ENCODE measurements around the gene ZMYM3.

ZMYM3 gene

DNA sequence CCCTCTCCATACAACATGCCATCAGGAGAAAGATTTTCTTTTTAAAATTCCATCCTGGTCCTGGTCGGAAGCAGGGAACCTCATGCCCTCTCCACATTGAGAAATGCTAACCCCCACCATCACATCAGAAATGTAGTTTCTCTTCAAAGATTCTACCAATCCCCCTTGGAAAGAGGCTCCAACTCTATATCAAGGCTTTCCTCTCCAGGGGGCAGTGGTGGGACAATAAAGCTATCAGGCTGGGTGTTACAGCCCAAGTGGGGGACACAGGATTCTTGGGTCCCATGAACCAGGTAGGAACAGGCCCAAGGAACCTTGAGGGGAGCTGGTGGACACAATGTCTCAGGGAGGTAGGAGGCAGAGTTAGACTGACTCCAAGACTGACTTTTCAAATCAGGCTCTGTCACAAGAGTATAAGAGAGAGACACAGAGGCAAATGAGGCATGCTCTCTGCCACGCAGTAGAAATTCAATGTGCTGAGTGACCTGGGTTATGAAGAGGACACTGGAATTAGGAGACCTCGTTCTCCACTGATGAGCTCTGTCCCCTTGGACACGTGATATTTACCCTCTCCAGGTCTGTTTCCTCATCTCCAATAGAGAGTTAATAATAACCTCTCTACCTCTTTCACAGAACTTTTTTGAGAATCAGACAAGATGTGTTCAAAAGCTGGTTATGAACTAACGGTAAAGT lies 26.4 kb downstream of the ZMYM3 start:
- no CpG with 5 or more reads among the region's 5 CpGs for WGBS (ENCODE audit: insufficient coverage, insufficient read length)
- H3K4me3 ChIP-seq (ENCODE audit: low read length): no peak overlapping the region
- DNase-seq (ENCODE audit: low read depth, low spot score): no peak
- no peak overlapping the region for H3K27ac ChIP-seq (ENCODE audit: low read length)
- no peaks in the 10 kb centered on the region for H3K36me3 ChIP-seq (ENCODE audit: control insufficient read depth, insufficient read depth, low read length)
- no peaks in the 10 kb centered on the region; the same call in none of the 2 replicates for H3K4me1 ChIP-seq (ENCODE audit: control insufficient read depth, insufficient read depth, low read length)
- no peaks in the 10 kb centered on the region for H3K27me3 ChIP-seq (ENCODE audit: control insufficient read depth, insufficient read depth, low read length)
- H3K9me3 ChIP-seq (ENCODE audit: control insufficient read depth, insufficient read depth, low read length): no peaks in the 10 kb centered on the region

DNA sequence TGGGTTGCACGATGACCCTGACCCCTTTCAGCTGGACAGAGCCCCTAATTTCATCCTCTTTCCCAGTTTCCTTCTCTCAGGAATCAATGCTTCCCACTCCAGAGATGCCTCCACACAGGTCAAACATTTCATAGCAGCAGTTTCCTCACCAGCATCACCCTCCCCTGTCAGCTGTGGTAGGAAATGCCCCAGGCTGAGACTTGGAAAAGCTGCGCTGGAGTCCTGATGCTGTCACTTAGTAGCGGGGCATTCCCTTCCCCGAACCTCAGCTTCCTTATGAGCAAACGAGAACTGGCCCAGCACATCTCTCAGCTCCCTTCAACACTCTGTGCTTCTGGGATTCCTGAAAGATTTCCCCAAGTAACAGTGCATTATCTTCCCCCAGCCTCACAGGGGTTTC lies 28.3 kb downstream of the ZMYM3 start:
- H3K4me1 ChIP-seq (ENCODE audit: control insufficient read depth, insufficient read depth, low read length): no peaks in the 10 kb centered on the region; the same call in 1 of the 2 replicates
- no peak overlapping the region for H3K4me3 ChIP-seq (ENCODE audit: low read length)
- H3K27me3 ChIP-seq (ENCODE audit: control insufficient read depth, insufficient read depth, low read length): no peaks in the 10 kb centered on the region
- no peaks in the 10 kb centered on the region for H3K9me3 ChIP-seq (ENCODE audit: control insufficient read depth, insufficient read depth, low read length)
- H3K27ac ChIP-seq (ENCODE audit: low read length): no peak overlapping the region
- no peak for DNase-seq (ENCODE audit: low read depth, low spot score)
- WGBS (ENCODE audit: insufficient coverage, insufficient read length): no CpG with 5 or more reads among the region's 5 CpGs
- no peaks in the 10 kb centered on the region for H3K36me3 ChIP-seq (ENCODE audit: control insufficient read depth, insufficient read depth, low read length)

DNA sequence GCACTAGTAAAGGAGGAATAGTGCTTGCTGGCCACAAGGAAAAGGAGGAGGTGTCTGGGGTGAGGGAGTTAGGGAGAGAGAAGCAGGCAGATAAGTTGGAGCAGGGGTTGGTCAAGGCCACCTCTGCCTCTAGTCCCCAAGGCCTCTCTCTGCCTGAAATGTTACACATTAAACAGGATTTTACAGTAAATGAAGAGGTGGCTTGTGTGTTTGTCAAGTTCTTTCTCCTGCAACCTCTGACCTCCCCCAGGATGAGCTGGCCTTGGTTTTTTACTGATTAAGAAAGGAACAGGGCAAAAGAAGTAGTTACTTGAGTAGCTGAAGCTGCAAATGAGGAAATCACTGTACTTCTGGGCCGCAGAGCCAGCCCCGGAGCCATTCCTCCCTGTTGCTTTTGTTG lies 28.9 kb downstream of the ZMYM3 start:
- no peaks in the 10 kb centered on the region for H3K9me3 ChIP-seq (ENCODE audit: control insufficient read depth, insufficient read depth, low read length)

DNA sequence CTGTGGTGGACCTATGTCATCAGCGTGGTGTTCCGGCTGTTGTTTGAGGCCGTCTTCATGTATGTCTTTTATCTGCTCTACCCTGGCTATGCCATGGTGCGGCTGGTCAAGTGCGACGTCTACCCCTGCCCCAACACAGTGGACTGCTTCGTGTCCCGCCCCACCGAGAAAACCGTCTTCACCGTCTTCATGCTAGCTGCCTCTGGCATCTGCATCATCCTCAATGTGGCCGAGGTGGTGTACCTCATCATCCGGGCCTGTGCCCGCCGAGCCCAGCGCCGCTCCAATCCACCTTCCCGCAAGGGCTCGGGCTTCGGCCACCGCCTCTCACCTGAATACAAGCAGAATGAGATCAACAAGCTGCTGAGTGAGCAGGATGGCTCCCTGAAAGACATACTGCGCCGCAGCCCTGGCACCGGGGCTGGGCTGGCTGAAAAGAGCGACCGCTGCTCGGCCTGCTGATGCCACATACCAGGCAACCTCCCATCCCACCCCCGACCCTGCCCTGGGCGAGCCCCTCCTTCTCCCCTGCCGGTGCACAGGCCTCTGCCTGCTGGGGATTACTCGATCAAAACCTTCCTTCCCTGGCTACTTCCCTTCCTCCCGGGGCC lies 29.7 kb downstream of the ZMYM3 start:
- no peak overlapping the region for H3K4me3 ChIP-seq (ENCODE audit: low read length)
- no peaks in the 10 kb centered on the region for H3K9me3 ChIP-seq (ENCODE audit: control insufficient read depth, insufficient read depth, low read length)
- no peak overlapping the region for H3K27ac ChIP-seq (ENCODE audit: low read length)
- WGBS (ENCODE audit: insufficient coverage, insufficient read length): no CpG with 5 or more reads among the region's 32 CpGs
- no peaks in the 10 kb centered on the region for H3K36me3 ChIP-seq (ENCODE audit: control insufficient read depth, insufficient read depth, low read length)
- no peaks in the 10 kb centered on the region; the same call in 1 of the 2 replicates for H3K4me1 ChIP-seq (ENCODE audit: control insufficient read depth, insufficient read depth, low read length)
- no peak for DNase-seq (ENCODE audit: low read depth, low spot score)
- no peaks in the 10 kb centered on the region for H3K27me3 ChIP-seq (ENCODE audit: control insufficient read depth, insufficient read depth, low read length)

More for the DNA sequence above, 28.9 kb downstream of the ZMYM3 start:
- no CpG with 5 or more reads among the region's 2 CpGs for WGBS (ENCODE audit: insufficient coverage, insufficient read length)
- no peaks in the 10 kb centered on the region for H3K36me3 ChIP-seq (ENCODE audit: control insufficient read depth, insufficient read depth, low read length)
- no peaks in the 10 kb centered on the region for H3K27me3 ChIP-seq (ENCODE audit: control insufficient read depth, insufficient read depth, low read length)
- no peaks in the 10 kb centered on the region; the same call in 1 of the 2 replicates for H3K4me1 ChIP-seq (ENCODE audit: control insufficient read depth, insufficient read depth, low read length)
- DNase-seq (ENCODE audit: low read depth, low spot score): no peak
- no peak overlapping the region for H3K4me3 ChIP-seq (ENCODE audit: low read length)
- H3K27ac ChIP-seq (ENCODE audit: low read length): no peak overlapping the region

DNA sequence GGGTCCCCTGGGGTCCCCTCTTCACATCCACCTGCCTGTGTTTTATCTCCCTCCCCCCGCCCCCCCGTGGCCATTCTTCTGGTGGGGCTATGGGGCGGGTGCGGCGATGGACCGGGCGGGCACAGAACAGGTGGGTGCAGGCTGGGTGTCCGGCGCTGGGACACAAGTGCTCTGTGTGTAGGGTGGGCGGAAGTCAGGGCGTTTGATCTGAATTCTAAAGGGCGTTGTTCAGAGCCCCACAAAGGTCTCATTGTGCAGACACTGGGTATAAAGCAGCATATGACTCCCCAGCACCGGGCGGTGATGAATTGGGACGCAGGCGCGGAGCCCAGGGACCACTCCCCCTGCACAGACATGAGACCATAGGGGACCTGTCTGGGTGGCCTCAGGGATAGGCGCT lies 31.0 kb downstream of the ZMYM3 start, which contains the start of gene GJB1:
TSS of gene GJB1 (plus strand) at position 296 of the 400 bp plus-strand sequence. CDS start 484 bp downstream, outside the sequence.
- Histone ChIP-seq H3K4me3 (ENCODE audit: low read length) (no peak within 1 kb of the TSS), H3K27ac (ENCODE audit: low read length) (no peak within 1 kb of the TSS), H3K4me1 (ENCODE audit: control insufficient read depth, insufficient read depth, low read length) (no peaks in the 10 kb centered on the region; the same call in 1 of the 2 replicates), H3K27me3 (ENCODE audit: control insufficient read depth, insufficient read depth, low read length) (no peaks in the 10 kb centered on the region), H3K36me3 (ENCODE audit: control insufficient read depth, insufficient read depth, low read length) (no peaks in the 10 kb centered on the region), H3K9me3 (ENCODE audit: control insufficient read depth, insufficient read depth, low read length) (no peaks in the 10 kb centered on the region)
- WGBS (ENCODE audit: insufficient coverage, insufficient read length): no CpG with 5 or more reads among the region's 18 CpGs
- DNase-seq (ENCODE audit: low read depth, low spot score): no peak

DNA sequence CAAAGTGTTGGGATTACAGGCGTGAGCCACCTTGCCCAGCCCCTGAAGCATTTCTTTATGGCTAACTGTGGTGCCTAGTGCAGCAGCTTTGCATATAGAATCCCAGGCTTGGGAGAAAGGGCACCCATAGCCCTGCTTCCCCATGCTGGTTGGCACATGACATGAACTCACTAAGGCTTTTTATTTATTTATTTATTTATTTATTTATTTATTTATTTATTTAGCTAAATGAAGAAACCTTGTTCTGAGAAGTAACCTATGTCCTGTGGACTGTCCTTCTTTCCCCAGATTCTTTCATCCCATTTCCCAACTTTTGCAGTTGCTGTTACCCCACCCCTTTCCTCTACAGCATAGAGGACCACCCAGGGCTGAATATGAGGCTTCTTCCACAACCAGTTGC lies 32.8 kb downstream of the ZMYM3 start:
- WGBS (ENCODE audit: insufficient coverage, insufficient read length): no CpG with 5 or more reads among the region's 1 CpG
- Histone ChIP-seq H3K9me3 (ENCODE audit: control insufficient read depth, insufficient read depth, low read length) (no peaks in the 10 kb centered on the region), H3K36me3 (ENCODE audit: control insufficient read depth, insufficient read depth, low read length) (no peaks in the 10 kb centered on the region), H3K27me3 (ENCODE audit: control insufficient read depth, insufficient read depth, low read length) (no peaks in the 10 kb centered on the region), H3K27ac (ENCODE audit: low read length) (no peak overlapping the region), H3K4me1 (ENCODE audit: control insufficient read depth, insufficient read depth, low read length) (no peaks in the 10 kb centered on the region; the same call in 1 of the 2 replicates), H3K4me3 (ENCODE audit: low read length) (no peak overlapping the region)
- no peak for DNase-seq (ENCODE audit: low read depth, low spot score)

DNA sequence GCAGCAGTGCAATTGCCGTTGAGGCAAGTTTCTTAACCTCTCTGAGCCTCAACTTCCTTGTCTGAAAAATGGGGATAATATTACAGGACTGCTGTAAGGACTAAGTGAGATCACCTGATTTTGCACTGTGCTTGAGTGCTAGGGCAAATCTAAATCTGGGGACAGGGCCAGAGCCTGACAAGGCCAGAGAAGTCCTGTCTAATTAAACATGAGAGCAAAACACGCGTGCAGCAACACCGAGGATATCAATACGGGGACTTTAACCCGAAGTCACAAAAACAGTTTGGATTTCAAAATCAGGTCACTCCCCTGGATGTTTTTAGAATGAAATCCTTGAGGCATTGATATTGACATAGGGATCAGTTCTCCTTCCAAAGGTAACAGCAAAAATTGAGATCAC lies 36.6 kb downstream of the ZMYM3 start:
- Histone ChIP-seq H3K36me3 (ENCODE audit: control insufficient read depth, insufficient read depth, low read length) (no peaks in the 10 kb centered on the region), H3K9me3 (ENCODE audit: control insufficient read depth, insufficient read depth, low read length) (no peaks in the 10 kb centered on the region), H3K4me3 (ENCODE audit: low read length) (no peak overlapping the region), H3K4me1 (ENCODE audit: control insufficient read depth, insufficient read depth, low read length) (no peaks in the 10 kb centered on the region), H3K27me3 (ENCODE audit: control insufficient read depth, insufficient read depth, low read length) (no peaks in the 10 kb centered on the region), H3K27ac (ENCODE audit: low read length) (no peak overlapping the region)
- WGBS (ENCODE audit: insufficient coverage, insufficient read length): no CpG with 5 or more reads among the region's 6 CpGs
- no peak for DNase-seq (ENCODE audit: low read depth, low spot score)

DNA sequence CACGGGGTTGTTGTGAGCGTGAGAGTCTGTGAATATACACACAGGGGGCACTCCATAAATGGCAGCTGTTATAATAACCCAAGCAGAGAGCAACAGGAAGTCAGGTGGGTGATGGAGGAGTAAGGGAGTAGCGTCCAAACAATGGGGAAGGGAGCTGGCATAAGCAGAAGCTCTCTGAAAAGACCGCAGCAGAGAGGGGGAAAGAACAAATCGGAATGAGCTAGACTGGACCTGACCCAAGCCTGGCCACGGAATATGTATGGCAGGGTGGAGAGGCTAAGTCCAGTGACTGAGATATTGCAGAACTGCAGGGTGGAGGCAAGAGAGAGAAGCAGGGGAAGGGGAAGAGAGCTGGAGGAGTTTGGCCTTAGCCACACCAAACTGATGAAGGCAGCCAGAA lies 37.5 kb downstream of the ZMYM3 start:
- Histone ChIP-seq H3K4me1 (ENCODE audit: control insufficient read depth, insufficient read depth, low read length) (no peaks in the 10 kb centered on the region), H3K36me3 (ENCODE audit: control insufficient read depth, insufficient read depth, low read length) (no peaks in the 10 kb centered on the region), H3K27ac (ENCODE audit: low read length) (no peak overlapping the region), H3K9me3 (ENCODE audit: control insufficient read depth, insufficient read depth, low read length) (no peaks in the 10 kb centered on the region), H3K4me3 (ENCODE audit: low read length) (no peak overlapping the region), H3K27me3 (ENCODE audit: control insufficient read depth, insufficient read depth, low read length) (no peaks in the 10 kb centered on the region)
- no CpG with 5 or more reads among the region's 6 CpGs for WGBS (ENCODE audit: insufficient coverage, insufficient read length)
- no peak for DNase-seq (ENCODE audit: low read depth, low spot score)

DNA sequence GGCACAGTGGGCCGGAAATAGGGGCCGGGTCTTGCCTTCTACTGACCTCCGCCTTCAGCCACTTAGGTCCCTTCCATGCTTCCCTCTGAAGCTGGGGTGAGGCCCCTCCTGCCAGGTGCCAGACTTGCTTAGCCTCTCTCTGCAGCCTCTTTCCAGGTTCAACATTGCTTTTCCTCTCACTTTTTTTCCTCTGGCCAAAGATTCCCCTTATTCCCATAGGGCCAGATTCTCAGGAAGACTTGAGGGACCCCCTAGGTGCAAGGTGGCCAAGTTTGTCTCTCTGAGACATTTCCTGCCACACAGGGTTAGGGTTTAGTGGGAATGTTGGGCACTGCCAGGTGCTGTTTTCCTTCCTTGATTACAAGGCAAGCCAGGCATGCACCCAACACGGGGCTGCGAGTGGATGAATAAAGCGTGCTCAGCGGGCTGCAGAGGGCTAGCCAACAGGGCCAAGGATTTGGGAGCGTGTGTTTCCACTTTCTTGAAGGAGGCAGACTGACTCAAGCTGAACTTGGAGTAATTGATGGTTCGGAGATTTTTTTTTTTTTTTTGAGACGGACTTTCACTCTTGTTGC lies 38.5 kb downstream of the ZMYM3 start:
- DNase-seq (ENCODE audit: low read depth, low spot score): no peak
- no peaks in the 10 kb centered on the region for H3K36me3 ChIP-seq (ENCODE audit: control insufficient read depth, insufficient read depth, low read length)
- H3K27ac ChIP-seq (ENCODE audit: low read length): no peak overlapping the region
- no peak overlapping the region for H3K4me3 ChIP-seq (ENCODE audit: low read length)
- no CpG with 5 or more reads among the region's 10 CpGs for WGBS (ENCODE audit: insufficient coverage, insufficient read length)
- H3K27me3 ChIP-seq (ENCODE audit: control insufficient read depth, insufficient read depth, low read length): no peaks in the 10 kb centered on the region
- no peaks in the 10 kb centered on the region for H3K4me1 ChIP-seq (ENCODE audit: control insufficient read depth, insufficient read depth, low read length)
- no peaks in the 10 kb centered on the region for H3K9me3 ChIP-seq (ENCODE audit: control insufficient read depth, insufficient read depth, low read length)

DNA sequence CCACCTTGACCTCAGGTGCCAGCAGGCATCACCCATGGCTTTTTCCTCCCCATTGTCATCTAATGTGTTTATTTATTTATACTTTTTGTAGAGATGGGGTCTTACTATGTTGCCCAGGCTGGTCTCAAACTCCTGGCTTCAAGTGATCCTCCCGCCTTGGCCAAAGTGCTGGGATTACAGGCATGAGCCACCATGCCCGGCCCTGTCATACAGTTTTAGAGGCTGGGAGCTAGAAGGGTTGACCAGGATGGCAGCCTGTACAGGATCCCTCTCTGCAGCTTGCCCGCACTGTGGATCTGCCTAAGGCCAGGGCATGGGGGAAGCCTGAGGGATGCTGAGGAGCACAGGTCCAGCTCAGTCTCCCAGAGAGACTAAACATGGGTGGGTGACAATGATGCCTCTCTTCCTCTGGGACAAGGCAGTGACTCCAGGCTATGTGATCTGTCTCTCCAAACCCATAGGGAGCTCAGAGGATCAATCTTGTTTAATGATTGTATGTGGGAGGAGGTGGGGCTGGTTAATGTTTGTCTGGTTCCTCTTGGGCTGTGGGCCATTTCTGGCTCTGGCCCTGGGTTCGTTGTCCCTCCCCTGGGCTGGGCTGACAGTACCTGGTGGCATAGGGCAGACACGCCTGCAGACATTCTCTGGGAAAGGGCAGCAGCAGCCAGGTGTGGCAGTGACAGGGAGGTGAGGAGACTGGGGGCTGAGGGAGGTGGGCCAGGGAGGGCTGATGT lies 39.2 kb downstream of the ZMYM3 start:
- no peak overlapping the region for H3K4me3 ChIP-seq (ENCODE audit: low read length)
- no peak for DNase-seq (ENCODE audit: low read depth, low spot score)
- H3K4me1 ChIP-seq (ENCODE audit: control insufficient read depth, insufficient read depth, low read length): no peaks in the 10 kb centered on the region
- no CpG with 5 or more reads among the region's 5 CpGs for WGBS (ENCODE audit: insufficient coverage, insufficient read length)
- no peaks in the 10 kb centered on the region for H3K36me3 ChIP-seq (ENCODE audit: control insufficient read depth, insufficient read depth, low read length)
- H3K27me3 ChIP-seq (ENCODE audit: control insufficient read depth, insufficient read depth, low read length): no peaks in the 10 kb centered on the region
- H3K27ac ChIP-seq (ENCODE audit: low read length): no peak overlapping the region
- no peaks in the 10 kb centered on the region for H3K9me3 ChIP-seq (ENCODE audit: control insufficient read depth, insufficient read depth, low read length)

All from iPS DF 6.9 (cell line).